NCI-H345 treated with DMSO at 0.1 percent for 48 hours (cell line): ENCODE results near the gene MTA1.

ENCODE experiments used
- DNase-seq: peaks from one replicate; lab custom pipeline; 2025; ENCODE audit not compliant: unreplicated experiment; lab: John Stamatoyannopoulos, UW

Gene MTA1

GRCh38 chr14:105460116-105460515 is 40.5 kb downstream of the MTA1 start:
- DNase-seq: no peak

GRCh38 chr14:105460616-105461015 is 41.0 kb downstream of the MTA1 start:
- DNase-seq: no peak

- no peak for DNase-seq
Measured at GRCh38 chr14:105461903-105462302, 42.3 kb downstream of the MTA1 start.

GRCh38 chr14:105464501-105464900 is 44.9 kb downstream of the MTA1 start:
- DNase-seq: no peak

- peak; percentile 61 for DNase-seq
Measured at GRCh38 chr14:105465209-105466031, 45.8 kb downstream of the MTA1 start.

- DNase-seq: no peak
Measured at GRCh38 chr14:105466531-105467248, 47.1 kb downstream of the MTA1 start.

GRCh38 chr14:105467249-105467941 is 47.8 kb downstream of the MTA1 start:
- no peak for DNase-seq

GRCh38 chr14:105467942-105468471 is 48.4 kb downstream of the MTA1 start:
- DNase-seq: no peak

- no peak for DNase-seq
Measured at GRCh38 chr14:105468621-105469241, 49.1 kb downstream of the MTA1 start.

GRCh38 chr14:105469456-105470349 is 50.1 kb downstream of the MTA1 start:
- no peak for DNase-seq

- peak; percentile 79 for DNase-seq
Measured at GRCh38 chr14:105470350-105471296, 51.0 kb downstream of the MTA1 start.

GRCh38 chr14:105471297-105471821 is 51.7 kb downstream of the MTA1 start:
- DNase-seq: no peak

GRCh38 chr14:105471823-105472485 is 52.3 kb downstream of the MTA1 start:
- no peak for DNase-seq

- DNase-seq: no peak
Measured at GRCh38 chr14:105472486-105472991, 52.9 kb downstream of the MTA1 start.

- peak; percentile 47 for DNase-seq
Measured at GRCh38 chr14:105473033-105473676, 53.5 kb downstream of the MTA1 start.

- DNase-seq: peak; percentile 63
Measured at GRCh38 chr14:105473677-105474482, 54.3 kb downstream of the MTA1 start.
